HEK293T (cell line): ENCODE measurements around the gene NAT9.

Experiments used
- BHLHE40 ChIP-seq: fragments of 450-650 bp; IDR thresholded peaks from 2 replicates; pipeline ENCODE4 v1.6.1; 2016; ENCODE audit warnings: mild to moderate bottlenecking, moderate library complexity, borderline replicate concordance
- ELF4 ChIP-seq: fragments of 450-650 bp; IDR thresholded peaks from 2 replicates; pipeline ENCODE4 v1.6.1; 2017; ENCODE audit warnings: antibody characterized with exemption
- HDGF ChIP-seq: fragments of 450-650 bp; IDR thresholded peaks from 2 replicates; pipeline ENCODE4 v1.6.1; 2017; ENCODE audit warnings: antibody characterized with exemption, borderline replicate concordance
- SP1 ChIP-seq: fragments of 450-650 bp; IDR thresholded peaks from 2 replicates; pipeline ENCODE4 v1.6.1; 2017
- SUZ12 ChIP-seq: fragments of 450-650 bp; IDR thresholded peaks from 2 replicates; pipeline ENCODE4 v1.6.1; 2016; ENCODE audit warnings: mild to moderate bottlenecking

DNA sequence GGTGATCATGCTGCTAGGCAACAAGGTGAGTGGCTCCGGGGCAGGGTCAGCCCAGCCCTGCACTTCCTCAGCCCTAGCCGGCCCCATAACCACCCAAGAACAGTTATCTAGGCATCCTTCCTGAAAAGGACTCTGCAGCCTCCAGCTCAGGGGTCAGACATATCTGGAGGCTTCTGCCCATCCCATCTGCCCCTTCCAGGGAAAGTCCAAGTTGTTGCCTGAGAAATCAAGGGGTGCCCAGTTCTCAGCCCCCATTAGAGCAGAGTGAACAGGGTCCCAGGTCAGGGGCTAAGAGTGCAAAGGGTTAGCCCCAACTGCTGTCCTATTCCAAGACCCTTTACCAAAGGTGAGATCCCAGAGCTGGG, 31.8 kb downstream of the NAT9 start:
- no peak for TF ChIP-seq ELF4
- no peak for TF ChIP-seq SUZ12
- no peak for TF ChIP-seq SP1
- TF ChIP-seq BHLHE40 = no peak
- no peak for TF ChIP-seq HDGF
